LHCN-M2 (cell line): ENCODE measurements around the gene MDM2. TPM values are rescaled to one million over a fixed set of nuclear protein-coding genes. Genes with fewer than 3 reads are reported as not detected.
"Not testable (repeated sequence)": the region's sequence is repeated elsewhere in the genome, so short reads cannot be mapped to it uniquely, and the experiment has no call there.

Source experiments
- DNase-seq: peaks from one replicate; pipeline ENCODE4 v3.0.0-alpha.2; 2012; ENCODE audit warnings: low read depth
- total RNA-seq: library from RNA; depleted of rRNA; stranded (reverse); fragments of >200 nt; gene quantifications from 2 replicates; pipeline ENCODE4 v1.2.3, GENCODE V29; 2014

MDM2 gene
- total RNA-seq, 1 experiment from 2014 or later, result 119 TPM

- no peak for DNase-seq
Observed at GRCh38 chr12:68825569-68826217, 17.7 kb downstream of the MDM2 start.

- no peak for DNase-seq
Observed at GRCh38 chr12:68827895-68828671, 20.1 kb downstream of the MDM2 start.

GRCh38 chr12:68828672-68829068, 20.7 kb downstream of the MDM2 start:
- DNase-seq, result no peak

- no peak for DNase-seq
Observed at GRCh38 chr12:68831272-68831671, 23.3 kb downstream of the MDM2 start.

- DNase-seq, result no peak
Observed at GRCh38 chr12:68831751-68832503, 23.9 kb downstream of the MDM2 start.

GRCh38 chr12:68832504-68832867, 24.5 kb downstream of the MDM2 start:
- no peak for DNase-seq

- DNase-seq, result no peak
Observed at GRCh38 chr12:68833508-68833907, 25.5 kb downstream of the MDM2 start.

GRCh38 chr12:68835333-68835908, 27.4 kb downstream of the MDM2 start:
- no peak for DNase-seq

- no peak for DNase-seq
Observed at GRCh38 chr12:68837215-68837614, 29.2 kb downstream of the MDM2 start.

- DNase-seq, result no peak
Observed at GRCh38 chr12:68838046-68838886, 30.3 kb downstream of the MDM2 start.

GRCh38 chr12:68839183-68840147, 31.5 kb downstream of the MDM2 start:
- DNase-seq, result no peak

GRCh38 chr12:68841175-68841574, 33.2 kb downstream of the MDM2 start:
- not testable (repeated sequence) for DNase-seq

- no peak for DNase-seq
Observed at GRCh38 chr12:68841717-68842116, 33.7 kb downstream of the MDM2 start.

- DNase-seq, result no peak
Observed at GRCh38 chr12:68842123-68842522, 34.1 kb downstream of the MDM2 start.

GRCh38 chr12:68842784-68843567, 35.0 kb downstream of the MDM2 start:
- no peak for DNase-seq

- DNase-seq, result no peak
Observed at GRCh38 chr12:68844318-68844745, 36.4 kb downstream of the MDM2 start.

GRCh38 chr12:68844788-68845695, 37.1 kb downstream of the MDM2 start:
- no peak for DNase-seq

GRCh38 chr12:68846811-68847210, 38.8 kb downstream of the MDM2 start:
- no peak for DNase-seq
